Panc1 (cell line): ENCODE measurements around the gene INPP5A. TPM values are rescaled to one million over a fixed set of nuclear protein-coding genes. Genes with fewer than 3 reads are reported as not detected.
A peak's percentile ranks its signal among the peaks of the same experiment; 100 is the strongest.

ENCODE experiments used
- ATAC-seq: fragments of 200-7000 bp; cut with Tn5 transposase; 2 replicates; pipeline ENCODE4 v1.9.1; 2020; ENCODE audit warnings: mild to moderate bottlenecking, moderate library complexity
- BruUV-seq: library from RNA; stranded (reverse); fragments of 400-500 nt; replicated peaks from 2 replicates; lab custom pipeline; 2021; lab: Mats Ljungman, UMichigan
- CTCF ChIA-PET: fragments of 300-600 bp; sonication (Branson Sonifier 250); formaldehyde crosslinking; loops from one replicate; lab custom pipeline; 2022; ENCODE audit warnings: antibody characterized with exemption; lab: Charles Lee
- POLR2A ChIA-PET: fragments of 300-600 bp; sonication (Branson Sonifier 250); formaldehyde crosslinking; loops from one replicate; lab custom pipeline; 2022; ENCODE audit warnings: antibody characterized with exemption; lab: Charles Lee
- DNase-seq: peaks from one replicate; pipeline ENCODE4 v3.0.0-alpha.2; 2010; ENCODE audit warnings: low read depth, low spot score
- H3K27ac ChIP-seq: 2 replicates; pipeline ENCODE4 v1.5.1; 2011; ENCODE audit warnings: mild to moderate bottlenecking, low read length, inconsistent platforms
- H3K27me3 ChIP-seq: fragments of 200-500 bp; sonication (Bioruptor generic); 2 replicates; pipeline ENCODE4 v1.6.0; 2014; ENCODE audit warnings: low read length, inconsistent platforms; ENCODE audit not compliant: control insufficient read depth, insufficient read depth
- H3K36me3 ChIP-seq: fragments of 200-500 bp; sonication (Bioruptor generic); 2 replicates; pipeline ENCODE4 v1.5.1; 2014; ENCODE audit warnings: inconsistent platforms, mild to moderate bottlenecking, low read length, moderate library complexity; ENCODE audit not compliant: control insufficient read depth, insufficient read depth
- H3K4me1 ChIP-seq: 2 replicates; pipeline ENCODE4 v1.5.1; 2011; ENCODE audit warnings: inconsistent platforms, mild to moderate bottlenecking, low read length, moderate library complexity; ENCODE audit not compliant: control insufficient read depth, insufficient read depth
- H3K4me3 ChIP-seq, 2 experiments: 2 replicates each; pipeline ENCODE4 v1.5.1; 2011 to 2012; ENCODE audit warnings: low read depth in 2 of 2, low read length in 2 of 2, mild to moderate bottlenecking in 2 of 2, inconsistent platforms in 1 of 2, moderate library complexity in 1 of 2
- H3K9me3 ChIP-seq: fragments of 200-500 bp; sonication (Bioruptor generic); 2 replicates; pipeline ENCODE4 v1.5.1; 2014; ENCODE audit warnings: low read depth, mild to moderate bottlenecking, inconsistent platforms, low read length, moderate library complexity; ENCODE audit not compliant: control insufficient read depth, insufficient read depth
- POLR2AphosphoS5 ChIP-seq: IDR thresholded peaks from 2 replicates; pipeline ENCODE4 v1.6.1; 2012; ENCODE audit warnings: mild to moderate bottlenecking, low read depth, low read length, moderate library complexity
- SIN3A ChIP-seq: IDR thresholded peaks from 2 replicates; pipeline ENCODE4 v1.6.1; 2012; ENCODE audit warnings: low read depth, mild to moderate bottlenecking, low read length, moderate library complexity, borderline replicate concordance; ENCODE audit not compliant: insufficient read depth
- TCF7L2 ChIP-seq: IDR thresholded peaks from 2 replicates; pipeline ENCODE4 v1.6.1; 2011; ENCODE audit warnings: mild to moderate bottlenecking, low read depth, low read length, inconsistent platforms
- in situ Hi-C: cut with HindIII; loops from 2 replicates; pipeline ENCODE4 v1.10.0; 2016; ENCODE audit warnings: low sequenced_read_pairs, low pct_unique_long_range_greater_than_20kb
- intact Hi-C: fragments of 100-400 bp; cut with micrococcal nuclease; formaldehyde crosslinking; loops from one replicate; pipeline ENCODE4 v1.10.0; 2022; ENCODE audit not compliant: unreplicated experiment
- total RNA-seq: library from RNA; stranded (reverse); gene quantifications from one replicate; pipeline ENCODE4 v1.2.1, GENCODE V29; 2021; ENCODE audit not compliant: unreplicated experiment
- TF ChIP-seq, protein P1 (sequence below): fragments of 450-650 bp; IDR thresholded peaks from 2 replicates; pipeline ENCODE4 v1.5.1; 2017; ENCODE audit warnings: mild to moderate bottlenecking
- TF ChIP-seq, protein P2 (sequence below), 2 experiments: IDR thresholded peaks; 2 replicates each; pipeline ENCODE4 v1.6.1; 2011 to 2012; ENCODE audit warnings: low read depth in 2 of 2, control low read depth in 1 of 2, low read length in 1 of 2, mild to moderate bottlenecking in 1 of 2, moderate library complexity in 1 of 2; ENCODE audit not compliant: insufficient read depth in 1 of 2

Gene INPP5A
- total RNA-seq, 1 experiment from 2014 or later: 60.0 TPM

DNA sequence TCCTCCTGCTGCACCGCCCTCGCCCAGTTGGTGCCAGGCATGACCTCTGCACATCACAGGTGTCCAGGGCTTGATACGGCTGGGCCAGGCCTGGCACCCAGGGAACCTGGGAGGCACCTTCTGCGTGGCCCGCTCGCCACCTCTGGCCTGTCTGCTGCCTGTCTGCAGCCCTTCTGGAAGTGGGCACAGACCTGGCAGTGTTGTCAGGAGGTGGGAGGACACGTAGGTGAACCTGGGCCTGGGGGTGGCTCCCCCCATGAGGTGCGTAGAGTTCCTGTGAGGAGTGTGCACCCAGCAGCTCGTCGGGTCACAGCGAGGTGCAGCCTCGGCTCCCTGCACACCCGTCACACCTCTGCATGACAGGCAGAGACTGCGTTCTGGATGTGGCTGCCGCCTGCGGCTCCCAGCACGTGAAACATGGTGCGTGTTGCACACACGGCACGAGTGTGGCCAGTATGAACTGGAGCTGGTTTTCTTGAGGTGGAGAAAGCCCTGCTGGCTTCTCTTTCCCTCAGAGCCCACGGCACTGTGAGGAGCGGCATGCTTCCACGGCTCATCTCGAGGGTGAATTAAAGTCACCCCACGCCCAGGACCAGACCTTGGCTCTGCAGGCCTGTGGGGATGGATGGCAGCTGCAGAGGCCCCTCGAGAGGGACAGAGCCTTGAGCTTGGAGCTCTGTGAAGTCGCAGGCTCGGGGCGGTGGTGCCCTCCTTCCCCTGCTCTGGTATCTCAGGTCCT, 24.8 kb downstream of the INPP5A start:
- Histone ChIP-seq H3K27me3 (no peaks in the 10 kb centered on the region), H3K4me3 (no peak overlapping the region), H3K4me1 (peaks cover 30% of the 10 kb centered on the region), H3K27ac (no peak overlapping the region), H3K36me3 (no peaks in the 10 kb centered on the region), H3K9me3 (no peaks in the 10 kb centered on the region)
- ChIA-PET CTCF (interaction anchor here (0.6 kb wide), 1 partner anchor 23 kb away, joined by 3 read pairs; no protein-coding TSS in a partner anchor), POLR2A (no interaction called here)
- in situ Hi-C loops: no loop called here
- intact Hi-C loops: no loop called here
- TF ChIP-seq, protein P1, sequence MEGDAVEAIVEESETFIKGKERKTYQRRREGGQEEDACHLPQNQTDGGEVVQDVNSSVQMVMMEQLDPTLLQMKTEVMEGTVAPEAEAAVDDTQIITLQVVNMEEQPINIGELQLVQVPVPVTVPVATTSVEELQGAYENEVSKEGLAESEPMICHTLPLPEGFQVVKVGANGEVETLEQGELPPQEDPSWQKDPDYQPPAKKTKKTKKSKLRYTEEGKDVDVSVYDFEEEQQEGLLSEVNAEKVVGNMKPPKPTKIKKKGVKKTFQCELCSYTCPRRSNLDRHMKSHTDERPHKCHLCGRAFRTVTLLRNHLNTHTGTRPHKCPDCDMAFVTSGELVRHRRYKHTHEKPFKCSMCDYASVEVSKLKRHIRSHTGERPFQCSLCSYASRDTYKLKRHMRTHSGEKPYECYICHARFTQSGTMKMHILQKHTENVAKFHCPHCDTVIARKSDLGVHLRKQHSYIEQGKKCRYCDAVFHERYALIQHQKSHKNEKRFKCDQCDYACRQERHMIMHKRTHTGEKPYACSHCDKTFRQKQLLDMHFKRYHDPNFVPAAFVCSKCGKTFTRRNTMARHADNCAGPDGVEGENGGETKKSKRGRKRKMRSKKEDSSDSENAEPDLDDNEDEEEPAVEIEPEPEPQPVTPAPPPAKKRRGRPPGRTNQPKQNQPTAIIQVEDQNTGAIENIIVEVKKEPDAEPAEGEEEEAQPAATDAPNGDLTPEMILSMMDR: no peak
- TF ChIP-seq, protein P2, sequence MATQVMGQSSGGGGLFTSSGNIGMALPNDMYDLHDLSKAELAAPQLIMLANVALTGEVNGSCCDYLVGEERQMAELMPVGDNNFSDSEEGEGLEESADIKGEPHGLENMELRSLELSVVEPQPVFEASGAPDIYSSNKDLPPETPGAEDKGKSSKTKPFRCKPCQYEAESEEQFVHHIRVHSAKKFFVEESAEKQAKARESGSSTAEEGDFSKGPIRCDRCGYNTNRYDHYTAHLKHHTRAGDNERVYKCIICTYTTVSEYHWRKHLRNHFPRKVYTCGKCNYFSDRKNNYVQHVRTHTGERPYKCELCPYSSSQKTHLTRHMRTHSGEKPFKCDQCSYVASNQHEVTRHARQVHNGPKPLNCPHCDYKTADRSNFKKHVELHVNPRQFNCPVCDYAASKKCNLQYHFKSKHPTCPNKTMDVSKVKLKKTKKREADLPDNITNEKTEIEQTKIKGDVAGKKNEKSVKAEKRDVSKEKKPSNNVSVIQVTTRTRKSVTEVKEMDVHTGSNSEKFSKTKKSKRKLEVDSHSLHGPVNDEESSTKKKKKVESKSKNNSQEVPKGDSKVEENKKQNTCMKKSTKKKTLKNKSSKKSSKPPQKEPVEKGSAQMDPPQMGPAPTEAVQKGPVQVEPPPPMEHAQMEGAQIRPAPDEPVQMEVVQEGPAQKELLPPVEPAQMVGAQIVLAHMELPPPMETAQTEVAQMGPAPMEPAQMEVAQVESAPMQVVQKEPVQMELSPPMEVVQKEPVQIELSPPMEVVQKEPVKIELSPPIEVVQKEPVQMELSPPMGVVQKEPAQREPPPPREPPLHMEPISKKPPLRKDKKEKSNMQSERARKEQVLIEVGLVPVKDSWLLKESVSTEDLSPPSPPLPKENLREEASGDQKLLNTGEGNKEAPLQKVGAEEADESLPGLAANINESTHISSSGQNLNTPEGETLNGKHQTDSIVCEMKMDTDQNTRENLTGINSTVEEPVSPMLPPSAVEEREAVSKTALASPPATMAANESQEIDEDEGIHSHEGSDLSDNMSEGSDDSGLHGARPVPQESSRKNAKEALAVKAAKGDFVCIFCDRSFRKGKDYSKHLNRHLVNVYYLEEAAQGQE (IDR thresholded peaks at IDR 0.05; ENCODE audit: insufficient read depth in 1 of 2, low read depth in 2 of 2, low read length in 1 of 2): no peak
- TF ChIP-seq TCF7L2 (no peak), POLR2AphosphoS5 (no peak), SIN3A (no peak)
- DNase-seq (no peak), ATAC-seq (no peak)
- no TSS peak for BruUV-seq

DNA sequence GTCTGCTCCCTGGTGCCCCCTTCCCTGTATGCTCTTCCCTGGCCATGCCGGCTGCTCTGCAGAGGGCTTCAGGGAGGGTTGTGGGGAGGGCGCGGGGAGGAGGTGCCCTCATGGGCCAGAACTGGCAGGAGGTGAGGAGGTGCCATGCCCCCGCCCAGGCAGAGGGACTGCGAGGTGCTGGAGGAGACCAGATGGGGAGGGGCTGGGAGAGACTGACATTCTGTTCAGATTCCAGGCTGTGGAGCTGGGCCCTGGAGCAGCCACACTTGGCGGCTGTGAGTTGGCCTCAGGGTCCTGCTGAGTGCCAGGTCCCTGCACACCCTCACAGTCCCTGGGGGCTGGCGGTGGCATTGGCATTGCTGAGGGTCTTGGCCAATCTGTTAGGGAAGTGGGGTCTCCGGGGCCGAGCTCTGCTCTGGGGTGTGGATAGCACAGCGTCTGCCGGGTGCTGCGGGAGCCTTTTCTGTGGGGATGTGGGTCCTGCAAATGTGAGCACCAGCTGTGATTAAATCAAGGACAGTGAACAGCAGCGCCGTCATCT, 25.4 kb downstream of the INPP5A start:
- H3K27ac ChIP-seq: no peak overlapping the region
- ChIA-PET POLR2A (no interaction called here), CTCF (no interaction called here)
- peaks cover 30% of the 10 kb centered on the region for H3K4me1 ChIP-seq
- in situ Hi-C loops (no loop called here), intact Hi-C loops (no loop called here)
- no peak overlapping the region for H3K4me3 ChIP-seq
- H3K9me3 ChIP-seq: no peaks in the 10 kb centered on the region
- no TSS peak for BruUV-seq
- no peaks in the 10 kb centered on the region for H3K36me3 ChIP-seq
- no peaks in the 10 kb centered on the region for H3K27me3 ChIP-seq
- DNase-seq: no peak
- TF ChIP-seq POLR2AphosphoS5: no peak
- no peak for TF ChIP-seq TCF7L2
- TF ChIP-seq, protein P1: no peak
- TF ChIP-seq, protein P2 (IDR thresholded peaks at IDR 0.05; ENCODE audit: insufficient read depth in 1 of 2, low read depth in 2 of 2, low read length in 1 of 2): no peak
- TF ChIP-seq SIN3A: no peak
- ATAC-seq: 0 out of 2 replicates have a peak, but pooled peaks have one; percentile 9
